ENCODE results near the gene FOSL1. TPM values are rescaled to one million over a fixed set of nuclear protein-coding genes. Genes with fewer than 3 reads are reported as not detected.

The FOSL1 gene
- total and polyA plus RNA-seq, 2 of the 13 experiments (the other 11 are each of a cell fraction or from before 2014, with no cell fraction given), result 4.0 to 4.1 TPM

DNA sequence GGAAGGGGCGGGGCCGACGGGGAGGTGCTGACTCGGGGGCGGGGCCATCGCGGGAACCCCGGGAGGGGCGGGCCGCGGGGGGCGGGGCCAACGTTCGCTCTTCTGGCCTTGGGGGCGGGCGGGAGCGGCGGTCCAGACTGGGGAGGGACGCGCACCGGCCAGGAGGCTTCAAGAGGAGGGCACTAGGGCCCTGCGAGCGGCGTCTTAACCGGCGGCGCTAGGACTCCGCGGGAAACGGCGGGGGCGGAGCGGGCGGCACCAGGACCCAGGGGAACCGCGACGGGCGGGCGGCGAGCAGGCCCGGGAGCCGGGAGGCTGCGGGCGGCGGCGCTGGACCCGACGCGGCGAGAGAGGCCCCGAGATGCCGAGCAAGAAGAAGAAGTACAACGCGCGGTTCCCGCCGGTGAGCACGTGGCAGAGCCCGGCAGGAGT is 19.0 kb upstream of the FOSL1 start, which contains the start of gene DRAP1 (continued):
- TF ChIP-seq ZNF562 (CRISPR knock-in tag; IDR thresholded peaks at IDR 0.05; ENCODE audit: borderline replicate concordance) (no peak), YEATS4 (CRISPR knock-in tag; IDR thresholded peaks at IDR 0.05; ENCODE audit: borderline replicate concordance) (no peak), ZNF878 (CRISPR knock-in tag; IDR thresholded peaks at IDR 0.05) (no peak), FOSL1 (CRISPR knock-in tag; IDR thresholded peaks at IDR 0.05; ENCODE audit: borderline replicate concordance) (no peak), ZNF773 (CRISPR knock-in tag; IDR thresholded peaks at IDR 0.05; ENCODE audit: borderline replicate concordance) (peak; percentile 87; the same call in 1 of the 2 replicates), MBD4 (IDR thresholded peaks at IDR 0.05; ENCODE audit: borderline replicate concordance, low read length) (no peak), ZNF567 (CRISPR knock-in tag; IDR thresholded peaks at IDR 0.05; ENCODE audit: borderline replicate concordance) (0 out of 2 replicates have a peak, but pooled peaks have one; percentile 54), SP1 (IDR thresholded peaks at IDR 0.05) (no peak), SP1 (CRISPR knock-in tag; IDR thresholded peaks at IDR 0.05) (peak; percentile 99), WIZ (CRISPR knock-in tag; IDR thresholded peaks at IDR 0.05) (no peak), ZSCAN31 (CRISPR knock-in tag; IDR thresholded peaks at IDR 0.05; ENCODE audit: low read depth) (0 out of 2 replicates have a peak, but pooled peaks have one; percentile 12), ZNF101 (CRISPR knock-in tag; IDR thresholded peaks at IDR 0.05; ENCODE audit: borderline replicate concordance, low read depth) (peak; percentile 88; the same call in 1 of the 2 replicates), MTA3 (CRISPR knock-in tag; IDR thresholded peaks at IDR 0.05) (no peak), JUN (CRISPR knock-in tag; IDR thresholded peaks at IDR 0.05) (peak; percentile 53; the same call in 1 of the 2 replicates), EHMT2 (IDR thresholded peaks at IDR 0.05; ENCODE audit: borderline replicate concordance, low read depth, low read length) (no peak), PRPF4 (IDR thresholded peaks at IDR 0.05; ENCODE audit: low read depth, low read length, poor library complexity, severe bottlenecking) (no peak), YY1 (IDR thresholded peaks at IDR 0.05; ENCODE audit: insufficient read depth, insufficient replicate concordance, low read depth, low read length) (no peak), DNMT3B (CRISPR knock-in tag; conservative IDR thresholded peaks at IDR 0.05) (no peak), ZNF792 (CRISPR knock-in tag; IDR thresholded peaks at IDR 0.05) (peak; percentile 86; the same call in 1 of the 2 replicates), SYNCRIP (IDR thresholded peaks at IDR 0.05; ENCODE audit: insufficient read depth, low read depth, low read length) (no peak), ZNF709 (CRISPR knock-in tag; IDR thresholded peaks at IDR 0.05) (no peak), U2AF1 (optimal IDR thresholded peaks at IDR 0.05; ENCODE audit: low read depth, low read length) (peak; percentile 83), KDM1A (CRISPR knock-in tag; IDR thresholded peaks at IDR 0.05) (peak; percentile 62; the same call in 1 of the 2 replicates), GTF3A (CRISPR knock-in tag; conservative IDR thresholded peaks at IDR 0.05) (0 out of 2 replicates have a peak, but pooled peaks have one; percentile 49), MIXL1 (CRISPR knock-in tag; IDR thresholded peaks at IDR 0.05) (no peak; the same call in 1 of the 2 replicates)
- TF ChIP-seq, protein P1, sequence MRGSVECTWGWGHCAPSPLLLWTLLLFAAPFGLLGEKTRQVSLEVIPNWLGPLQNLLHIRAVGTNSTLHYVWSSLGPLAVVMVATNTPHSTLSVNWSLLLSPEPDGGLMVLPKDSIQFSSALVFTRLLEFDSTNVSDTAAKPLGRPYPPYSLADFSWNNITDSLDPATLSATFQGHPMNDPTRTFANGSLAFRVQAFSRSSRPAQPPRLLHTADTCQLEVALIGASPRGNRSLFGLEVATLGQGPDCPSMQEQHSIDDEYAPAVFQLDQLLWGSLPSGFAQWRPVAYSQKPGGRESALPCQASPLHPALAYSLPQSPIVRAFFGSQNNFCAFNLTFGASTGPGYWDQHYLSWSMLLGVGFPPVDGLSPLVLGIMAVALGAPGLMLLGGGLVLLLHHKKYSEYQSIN (CRISPR knock-in tag; IDR thresholded peaks at IDR 0.05; ENCODE audit: borderline replicate concordance), result no peak
- TF ChIP-seq, protein P2, sequence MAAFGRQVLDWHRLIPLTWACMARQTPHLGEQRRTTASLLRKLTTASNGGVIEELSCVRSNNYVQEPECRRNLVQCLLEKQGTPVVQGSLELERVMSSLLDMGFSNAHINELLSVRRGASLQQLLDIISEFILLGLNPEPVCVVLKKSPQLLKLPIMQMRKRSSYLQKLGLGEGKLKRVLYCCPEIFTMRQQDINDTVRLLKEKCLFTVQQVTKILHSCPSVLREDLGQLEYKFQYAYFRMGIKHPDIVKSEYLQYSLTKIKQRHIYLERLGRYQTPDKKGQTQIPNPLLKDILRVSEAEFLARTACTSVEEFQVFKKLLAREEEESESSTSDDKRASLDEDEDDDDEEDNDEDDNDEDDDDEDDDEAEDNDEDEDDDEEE (CRISPR knock-in tag; IDR thresholded peaks at IDR 0.05), result peak; percentile 92; the same call in 1 of the 2 replicates
- TF ChIP-seq, protein P3, sequence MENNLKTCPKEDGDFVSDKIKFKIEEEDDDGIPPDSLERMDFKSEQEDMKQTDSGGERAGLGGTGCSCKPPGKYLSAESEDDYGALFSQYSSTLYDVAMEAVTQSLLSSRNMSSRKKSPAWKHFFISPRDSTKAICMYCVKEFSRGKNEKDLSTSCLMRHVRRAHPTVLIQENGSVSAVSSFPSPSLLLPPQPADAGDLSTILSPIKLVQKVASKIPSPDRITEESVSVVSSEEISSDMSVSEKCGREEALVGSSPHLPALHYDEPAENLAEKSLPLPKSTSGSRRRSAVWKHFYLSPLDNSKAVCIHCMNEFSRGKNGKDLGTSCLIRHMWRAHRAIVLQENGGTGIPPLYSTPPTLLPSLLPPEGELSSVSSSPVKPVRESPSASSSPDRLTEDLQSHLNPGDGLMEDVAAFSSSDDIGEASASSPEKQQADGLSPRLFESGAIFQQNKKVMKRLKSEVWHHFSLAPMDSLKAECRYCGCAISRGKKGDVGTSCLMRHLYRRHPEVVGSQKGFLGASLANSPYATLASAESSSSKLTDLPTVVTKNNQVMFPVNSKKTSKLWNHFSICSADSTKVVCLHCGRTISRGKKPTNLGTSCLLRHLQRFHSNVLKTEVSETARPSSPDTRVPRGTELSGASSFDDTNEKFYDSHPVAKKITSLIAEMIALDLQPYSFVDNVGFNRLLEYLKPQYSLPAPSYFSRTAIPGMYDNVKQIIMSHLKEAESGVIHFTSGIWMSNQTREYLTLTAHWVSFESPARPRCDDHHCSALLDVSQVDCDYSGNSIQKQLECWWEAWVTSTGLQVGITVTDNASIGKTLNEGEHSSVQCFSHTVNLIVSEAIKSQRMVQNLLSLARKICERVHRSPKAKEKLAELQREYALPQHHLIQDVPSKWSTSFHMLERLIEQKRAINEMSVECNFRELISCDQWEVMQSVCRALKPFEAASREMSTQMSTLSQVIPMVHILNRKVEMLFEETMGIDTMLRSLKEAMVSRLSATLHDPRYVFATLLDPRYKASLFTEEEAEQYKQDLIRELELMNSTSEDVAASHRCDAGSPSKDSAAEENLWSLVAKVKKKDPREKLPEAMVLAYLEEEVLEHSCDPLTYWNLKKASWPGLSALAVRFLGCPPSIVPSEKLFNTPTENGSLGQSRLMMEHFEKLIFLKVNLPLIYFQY (CRISPR knock-in tag; IDR thresholded peaks at IDR 0.05; ENCODE audit: borderline replicate concordance), result peak; percentile 80
